Activated naive CD4-positive, alpha-beta T cell treated with anti-CD3 and anti-CD28 coated beads, Interleukin-2, amount 10 ng/mL, durations not matched to agents 7 days and 5 days (primary cell): ENCODE data around the gene DDX56.
A peak's percentile ranks its signal among the peaks of the same experiment; 100 is the strongest.

Experiments
- CTCF ChIA-PET: fragments of 350-600 bp; sonication (Branson Sonifier 250); formaldehyde crosslinking; loops from one replicate; lab custom pipeline; 2021; ENCODE audit warnings: antibody characterized with exemption; lab: Charles Lee
- DNase-seq: peaks from one replicate; pipeline ENCODE4 v3.0.0-alpha.2; 2020
- H3K27ac Mint-ChIP-seq: one replicate; pipeline ENCODE4 v1.8.0; 2021; ENCODE audit warnings: mild to moderate bottlenecking, moderate library complexity, mixed read lengths
- H3K27me3 Mint-ChIP-seq: one replicate; pipeline ENCODE4 v1.8.0; 2021; ENCODE audit warnings: mild to moderate bottlenecking, mixed read lengths
- H3K36me3 Mint-ChIP-seq: one replicate; pipeline ENCODE4 v1.8.0; 2021; ENCODE audit warnings: mixed read lengths
- H3K4me1 Mint-ChIP-seq: one replicate; pipeline ENCODE4 v1.8.0; 2021; ENCODE audit warnings: mixed read lengths
- H3K4me3 Mint-ChIP-seq: one replicate; pipeline ENCODE4 v1.8.0; 2021; ENCODE audit warnings: mild to moderate bottlenecking, moderate library complexity, mixed read lengths
- H3K9me3 Mint-ChIP-seq: one replicate; pipeline ENCODE4 v1.8.0; 2021; ENCODE audit warnings: mixed read lengths

The DDX56 gene

DNA sequence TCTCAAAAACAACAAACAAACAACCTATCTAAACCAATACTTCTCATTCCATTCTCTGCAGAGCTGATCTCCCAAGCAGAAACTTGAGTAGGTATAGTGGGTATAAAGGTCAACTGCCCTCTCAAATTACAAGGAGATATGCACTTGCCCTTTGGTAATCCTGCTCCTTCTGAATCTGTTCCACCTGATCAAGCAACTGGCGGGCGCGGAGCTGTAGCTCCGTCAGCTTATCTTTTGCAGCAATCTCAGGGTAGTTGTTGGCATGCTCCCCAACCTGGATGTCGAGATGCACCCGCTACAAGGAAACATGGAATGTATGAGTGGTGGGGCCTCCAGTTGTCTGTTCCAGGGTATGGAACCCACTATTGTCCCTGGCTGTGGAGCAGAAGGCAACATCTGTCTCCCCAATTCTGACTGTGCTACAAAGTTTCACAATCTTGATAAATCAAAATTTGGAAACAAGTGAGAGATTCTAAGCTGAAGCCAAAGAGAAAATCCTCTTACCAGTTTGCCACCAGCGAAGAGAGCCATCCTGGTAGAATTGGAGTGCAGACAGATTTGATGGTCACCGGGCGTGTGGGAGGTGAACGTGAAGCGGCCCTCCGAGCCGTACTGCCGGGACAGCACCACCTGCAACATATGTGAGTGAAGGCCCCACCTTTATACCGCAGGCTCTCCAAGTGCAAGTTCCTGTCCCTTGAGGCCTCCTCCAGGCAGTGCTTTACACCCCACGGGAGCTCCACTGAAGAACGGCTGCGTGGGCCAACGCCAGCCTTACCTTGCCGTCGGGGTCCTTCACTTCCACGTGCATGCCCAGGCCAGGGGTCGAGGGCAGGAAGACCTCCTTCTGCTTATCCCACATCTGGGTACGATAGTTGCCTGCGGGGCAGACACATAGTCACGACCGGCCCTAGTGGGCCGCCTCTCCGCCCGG lies 7.5 kb upstream of the DDX56 start:
- Mint-ChIP-seq H3K4me1 (peaks cover 41% of the 10 kb centered on the region), H3K27ac (peak overlapping the region; percentile 95), H3K4me3 (peak overlapping the region; percentile 90), H3K9me3 (no peaks in the 10 kb centered on the region), H3K27me3 (peaks cover 10% of the 10 kb centered on the region), H3K36me3 (peaks cover 37% of the 10 kb centered on the region)
- peak; percentile 68 for DNase-seq
- CTCF ChIA-PET, result interaction anchor here (1.0 to 1.7 kb wide), 7 partner anchors 8 to 266 kb away, joined by 3 to 6 read pairs (median 4); partner anchors contain the start of genes H2AZ2 and OGDH

- DNase-seq, result no peak
- CTCF ChIA-PET, result interaction anchor here (1.0 kb wide), 1 partner anchor 11 kb away, joined by 3 read pairs; no protein-coding TSS in a partner anchor
- Mint-ChIP-seq H3K4me1 (peaks cover 71% of the 10 kb centered on the region), H3K27me3 (no peaks in the 10 kb centered on the region), H3K9me3 (no peaks in the 10 kb centered on the region), H3K4me3 (peak overlapping the region; percentile 14), H3K27ac (peak overlapping the region; percentile 51), H3K36me3 (peaks cover 69% of the 10 kb centered on the region)
These were observed 2.5 kb upstream of the DDX56 start for GRCh38 chr7:44576228-44576627.

DNA sequence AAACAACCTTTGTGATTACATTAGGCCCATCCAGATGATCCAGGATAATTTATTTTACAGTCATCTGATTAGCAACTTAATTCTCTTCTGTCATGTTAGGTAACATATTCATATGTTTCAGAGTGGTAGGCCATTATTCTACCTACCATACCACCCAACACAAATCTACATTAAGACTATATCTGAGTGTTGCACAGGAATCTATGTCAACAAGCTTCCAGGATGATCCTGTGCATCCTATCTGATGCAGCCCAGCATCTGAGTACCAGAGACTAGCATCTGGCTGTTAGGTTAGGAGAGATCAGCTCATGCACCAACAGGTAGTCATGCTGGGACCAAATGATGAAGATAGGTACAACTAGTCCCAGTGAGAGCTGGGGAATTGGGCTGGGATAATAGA lies 1.3 kb upstream of the DDX56 start:
- H3K27ac Mint-ChIP-seq, result peak overlapping the region; percentile 89
- CTCF ChIA-PET, result interaction anchor here (3.1 kb wide), 1 partner anchor 10 kb away, joined by 19 read pairs; no protein-coding TSS in a partner anchor
- peaks cover 59% of the 10 kb centered on the region for H3K4me1 Mint-ChIP-seq
- H3K9me3 Mint-ChIP-seq, result no peaks in the 10 kb centered on the region
- no peak for DNase-seq
- H3K27me3 Mint-ChIP-seq, result no peaks in the 10 kb centered on the region
- H3K36me3 Mint-ChIP-seq, result peaks cover 70% of the 10 kb centered on the region
- H3K4me3 Mint-ChIP-seq, result peak overlapping the region; percentile 90

DNA sequence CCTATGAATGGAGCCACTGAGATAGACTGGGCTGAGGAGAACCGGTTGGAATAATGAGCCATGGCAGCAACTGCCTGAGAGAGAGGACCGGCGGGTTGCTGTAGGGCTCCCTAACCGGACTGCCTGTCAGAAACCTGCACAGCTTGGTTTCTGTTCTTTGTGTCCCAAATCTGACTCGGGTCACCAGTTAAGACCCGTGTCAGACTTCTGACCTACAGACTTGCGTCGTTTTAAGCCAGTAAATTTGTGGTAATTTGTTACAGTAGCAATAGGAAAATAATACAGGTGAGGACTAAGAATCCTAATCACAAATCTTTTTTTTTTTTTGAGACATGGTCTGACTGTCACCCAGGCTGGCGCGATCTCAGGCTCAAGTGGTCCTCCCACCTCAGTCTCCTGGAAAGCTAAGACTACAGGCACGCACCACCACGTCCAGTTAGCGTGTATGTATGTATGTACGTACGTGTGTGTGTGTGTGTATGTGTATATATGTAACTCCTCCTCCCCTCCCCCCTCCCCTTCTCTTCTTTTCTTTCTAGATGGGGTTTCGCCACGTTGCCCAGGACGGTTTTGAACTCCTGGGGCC lies 672 bp upstream of the DDX56 start:
- H3K4me3 Mint-ChIP-seq, result peak overlapping the region; percentile 90
- CTCF ChIA-PET, result interaction anchor here (0.7 to 3.1 kb wide), 2 partner anchors 10 to 619 kb away, joined by 5 to 19 read pairs; no protein-coding TSS in a partner anchor
- no peaks in the 10 kb centered on the region for H3K27me3 Mint-ChIP-seq
- DNase-seq, result no peak
- H3K4me1 Mint-ChIP-seq, result peaks cover 53% of the 10 kb centered on the region
- peak overlapping the region; percentile 89 for H3K27ac Mint-ChIP-seq
- no peaks in the 10 kb centered on the region for H3K9me3 Mint-ChIP-seq
- peaks cover 70% of the 10 kb centered on the region for H3K36me3 Mint-ChIP-seq

- CTCF ChIA-PET, result interaction anchor here (1.0 to 3.1 kb wide), 5 partner anchors 8 to 332 kb away, joined by 4 to 19 read pairs (median 4); partner anchors contain the start of gene TMED4
- peak overlapping the region; percentile 89 for H3K27ac Mint-ChIP-seq
- peaks cover 50% of the 10 kb centered on the region for H3K4me1 Mint-ChIP-seq
- peaks cover 68% of the 10 kb centered on the region for H3K36me3 Mint-ChIP-seq
- no peaks in the 10 kb centered on the region for H3K27me3 Mint-ChIP-seq
- H3K9me3 Mint-ChIP-seq, result no peaks in the 10 kb centered on the region
- peak overlapping the region; percentile 90 for H3K4me3 Mint-ChIP-seq
- DNase-seq, result no peak
These were observed 937 bp downstream of the DDX56 start for GRCh38 chr7:44572771-44573170.

GRCh38 chr7:44569959-44570358 lies 3.7 kb downstream of the DDX56 start:
- Mint-ChIP-seq H3K36me3 (peaks cover 73% of the 10 kb centered on the region), H3K27ac (no peak overlapping the region), H3K27me3 (no peaks in the 10 kb centered on the region), H3K9me3 (no peaks in the 10 kb centered on the region), H3K4me1 (peaks cover 46% of the 10 kb centered on the region), H3K4me3 (no peak overlapping the region)
- DNase-seq, result no peak
- CTCF ChIA-PET, result no interaction called here

GRCh38 chr7:44568771-44569560 lies 4.7 kb downstream of the DDX56 start:
- Mint-ChIP-seq H3K4me1 (peaks cover 37% of the 10 kb centered on the region), H3K9me3 (no peaks in the 10 kb centered on the region), H3K27ac (no peak overlapping the region), H3K4me3 (no peak overlapping the region), H3K27me3 (no peaks in the 10 kb centered on the region), H3K36me3 (peaks cover 72% of the 10 kb centered on the region)
- CTCF ChIA-PET, result interaction anchor here (1.7 to 5.4 kb wide), 2 partner anchors 13 to 326 kb away, joined by 4 to 73 read pairs; partner anchors contain the start of gene TMED4
- no peak for DNase-seq

GRCh38 chr7:44567884-44568283 lies 5.8 kb downstream of the DDX56 start:
- H3K4me1 Mint-ChIP-seq, result peaks cover 27% of the 10 kb centered on the region
- H3K4me3 Mint-ChIP-seq, result no peak overlapping the region
- CTCF ChIA-PET, result interaction anchor here (1.4 to 5.4 kb wide), 4 partner anchors 14 to 325 kb away, joined by 4 to 73 read pairs (median 12); partner anchors contain the start of gene TMED4
- DNase-seq, result no peak
- no peak overlapping the region for H3K27ac Mint-ChIP-seq
- H3K36me3 Mint-ChIP-seq, result peaks cover 65% of the 10 kb centered on the region
- H3K27me3 Mint-ChIP-seq, result no peaks in the 10 kb centered on the region
- H3K9me3 Mint-ChIP-seq, result no peaks in the 10 kb centered on the region

DNA sequence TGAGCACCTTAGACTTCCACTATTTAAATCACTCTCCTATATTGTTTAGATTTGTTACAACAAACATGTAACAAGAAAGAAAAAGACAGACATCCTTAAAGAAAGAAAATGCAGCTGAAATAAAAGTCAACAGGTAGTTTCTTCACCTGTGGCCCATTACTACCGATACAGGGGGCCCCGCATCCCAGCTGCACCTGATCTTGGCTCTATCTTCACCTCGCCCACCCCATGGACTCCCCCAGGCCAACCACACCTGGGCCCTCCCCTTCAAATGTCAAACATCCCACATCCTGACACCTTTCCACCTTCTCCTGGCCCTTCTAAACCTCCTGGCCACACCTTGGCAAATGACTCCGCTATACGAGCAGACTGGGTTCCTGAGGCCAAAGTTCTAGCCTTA lies 7.0 kb downstream of the DDX56 start:
- H3K27me3 Mint-ChIP-seq, result no peaks in the 10 kb centered on the region
- CTCF ChIA-PET, result interaction anchor here (1.0 to 5.4 kb wide), 6 partner anchors 32 to 324 kb away, joined by 3 to 73 read pairs (median 6); no protein-coding TSS in a partner anchor
- no peak overlapping the region for H3K4me3 Mint-ChIP-seq
- peak; percentile 5 for DNase-seq
- no peaks in the 10 kb centered on the region for H3K9me3 Mint-ChIP-seq
- H3K36me3 Mint-ChIP-seq, result peaks cover 53% of the 10 kb centered on the region
- H3K27ac Mint-ChIP-seq, result no peak overlapping the region
- peaks cover 15% of the 10 kb centered on the region for H3K4me1 Mint-ChIP-seq

DNA sequence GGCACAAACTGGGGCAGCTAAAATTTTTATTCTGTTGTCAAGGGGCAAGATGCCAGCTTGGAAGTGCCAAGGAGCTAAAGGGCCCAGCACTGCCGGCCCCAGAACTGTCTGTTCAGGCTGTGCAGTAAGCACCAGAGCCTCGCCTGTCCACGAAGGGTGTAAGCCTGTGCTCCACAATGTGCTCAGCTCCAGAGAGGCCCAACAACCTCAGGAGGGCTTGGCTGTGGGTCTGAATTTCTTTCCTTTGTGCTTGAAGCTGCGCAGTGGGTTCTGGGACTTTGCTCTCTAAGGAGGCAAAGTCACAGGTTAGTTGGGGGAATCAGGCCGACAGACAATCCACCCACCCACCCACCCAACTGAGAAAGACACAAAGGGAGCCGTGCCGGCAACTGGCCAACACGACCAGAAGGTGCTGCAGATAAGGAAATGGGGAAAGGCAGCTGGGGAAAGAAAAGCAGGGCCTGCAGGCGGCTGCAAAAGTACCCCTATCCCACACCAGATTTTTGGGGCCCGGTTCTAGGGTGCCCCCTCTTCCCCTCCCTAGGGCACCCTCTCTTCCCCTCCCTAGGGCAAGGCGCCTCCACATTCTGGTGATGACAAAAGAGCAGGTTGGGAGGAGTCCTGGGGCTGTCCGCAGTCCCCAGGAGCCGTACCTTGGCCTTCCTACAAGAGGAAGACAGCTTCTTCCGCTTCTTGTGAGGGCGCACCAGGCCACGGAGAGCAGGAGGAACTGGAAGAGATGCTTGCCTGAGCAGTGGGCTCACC lies 7.7 kb downstream of the DDX56 start:
- DNase-seq, result peak; percentile 11
- peaks cover 11% of the 10 kb centered on the region for H3K4me1 Mint-ChIP-seq
- CTCF ChIA-PET, result interaction anchor here (0.6 to 5.4 kb wide), 36 partner anchors 8 to 546 kb away, joined by 3 to 73 read pairs (median 4); partner anchors contain the start of gene DDX56
- H3K27me3 Mint-ChIP-seq, result no peaks in the 10 kb centered on the region
- H3K27ac Mint-ChIP-seq, result peak overlapping the region; percentile 62
- peaks cover 46% of the 10 kb centered on the region for H3K36me3 Mint-ChIP-seq
- no peak overlapping the region for H3K4me3 Mint-ChIP-seq
- H3K9me3 Mint-ChIP-seq, result no peaks in the 10 kb centered on the region

DNA sequence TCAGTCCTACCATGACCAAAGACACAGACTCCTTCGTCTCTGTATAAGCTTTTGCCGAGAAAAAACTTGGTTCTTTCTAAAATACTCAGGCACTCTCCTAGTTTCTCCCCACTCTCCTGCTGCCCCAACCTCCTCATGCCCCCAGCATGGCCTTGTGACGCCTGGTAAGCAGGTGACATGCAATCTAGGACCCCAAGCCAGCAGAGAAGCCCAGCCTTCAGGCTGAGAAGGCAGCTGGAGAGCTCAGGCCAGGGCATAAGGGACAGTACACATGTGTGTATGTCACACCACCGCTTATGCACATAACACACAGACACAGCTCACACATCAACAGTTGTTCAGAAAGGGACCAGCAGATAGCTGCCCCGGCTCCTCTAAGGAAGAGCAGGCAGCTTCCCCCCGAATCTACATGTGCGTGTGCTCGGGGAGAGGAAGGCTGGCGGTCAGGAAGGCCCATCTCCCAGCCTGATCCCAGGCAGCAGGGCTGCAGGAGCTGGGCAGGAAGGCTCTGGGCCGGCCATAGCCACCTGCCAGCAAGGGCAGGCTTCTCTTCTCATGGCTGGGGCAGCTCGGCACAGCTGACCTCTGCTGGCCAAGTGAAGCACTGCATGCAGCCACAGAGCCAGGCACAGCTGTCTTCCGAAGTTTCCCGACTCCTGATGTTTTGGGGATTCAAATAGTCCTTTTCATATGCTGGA lies 8.5 kb downstream of the DDX56 start:
- CTCF ChIA-PET, result interaction anchor here (0.6 to 5.4 kb wide), 38 partner anchors 9 to 545 kb away, joined by 3 to 73 read pairs (median 4); partner anchors contain the start of gene DDX56
- H3K36me3 Mint-ChIP-seq, result peaks cover 43% of the 10 kb centered on the region
- peak overlapping the region; percentile 62 for H3K27ac Mint-ChIP-seq
- DNase-seq, result peak; percentile 75
- H3K27me3 Mint-ChIP-seq, result no peaks in the 10 kb centered on the region
- no peaks in the 10 kb centered on the region for H3K9me3 Mint-ChIP-seq
- peaks cover 11% of the 10 kb centered on the region for H3K4me1 Mint-ChIP-seq
- no peak overlapping the region for H3K4me3 Mint-ChIP-seq

GRCh38 chr7:44564606-44565005 lies 9.1 kb downstream of the DDX56 start:
- Mint-ChIP-seq H3K36me3 (peaks cover 37% of the 10 kb centered on the region), H3K4me1 (peaks cover 11% of the 10 kb centered on the region), H3K4me3 (no peak overlapping the region), H3K27ac (no peak overlapping the region), H3K9me3 (no peaks in the 10 kb centered on the region), H3K27me3 (no peaks in the 10 kb centered on the region)
- CTCF ChIA-PET, result interaction anchor here (0.7 to 5.4 kb wide), 22 partner anchors 10 to 545 kb away, joined by 3 to 73 read pairs (median 5); partner anchors contain the start of genes DDX56 and TMED4
- DNase-seq, result peak; percentile 20
